ENCODE data around the gene SMARCA5. TPM values are rescaled to one million over a fixed set of nuclear protein-coding genes. Genes with fewer than 3 reads are reported as not detected.

The SMARCA5 gene
- total and polyA plus RNA-seq, 7 donors: 10.4 to 24.9 (median 21.6) TPM

DNA sequence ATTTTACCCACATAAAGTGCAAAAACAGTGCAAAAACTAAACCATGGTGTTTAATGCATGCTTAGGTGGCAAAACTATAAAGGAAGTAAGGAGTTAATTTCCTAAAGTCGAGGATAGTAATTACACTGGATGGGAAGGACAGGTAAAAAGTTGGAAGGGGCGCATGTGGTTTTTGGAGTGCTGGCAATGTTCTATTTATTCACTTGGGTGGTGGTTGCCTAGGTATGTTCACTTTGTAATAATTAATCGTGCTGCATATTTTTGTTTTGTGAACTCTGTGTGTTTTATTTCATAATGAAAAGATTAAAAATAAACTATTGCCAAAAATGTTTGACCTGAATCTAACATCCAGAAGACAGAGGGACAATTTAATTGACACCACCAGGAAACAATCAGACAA lies 32.1 kb upstream of the SMARCA5 start:
- Histone ChIP-seq H3K27me3 (ENCODE audit: insufficient read depth in 3 of 3, low read length in 2 of 3) (no peaks in the 10 kb centered on the region), H3K27ac (no peak overlapping the region), H3K4me3 (no peak overlapping the region), H3K4me1 (no peaks in the 10 kb centered on the region), H3K9me3 (no peaks in the 10 kb centered on the region), H3K36me3 (ENCODE audit: insufficient read depth in 1 of 2, low read depth in 1 of 2) (no peaks in the 10 kb centered on the region)
- DNase-seq: no peak
- no peak for ATAC-seq
- TF ChIP-seq, protein P1, sequence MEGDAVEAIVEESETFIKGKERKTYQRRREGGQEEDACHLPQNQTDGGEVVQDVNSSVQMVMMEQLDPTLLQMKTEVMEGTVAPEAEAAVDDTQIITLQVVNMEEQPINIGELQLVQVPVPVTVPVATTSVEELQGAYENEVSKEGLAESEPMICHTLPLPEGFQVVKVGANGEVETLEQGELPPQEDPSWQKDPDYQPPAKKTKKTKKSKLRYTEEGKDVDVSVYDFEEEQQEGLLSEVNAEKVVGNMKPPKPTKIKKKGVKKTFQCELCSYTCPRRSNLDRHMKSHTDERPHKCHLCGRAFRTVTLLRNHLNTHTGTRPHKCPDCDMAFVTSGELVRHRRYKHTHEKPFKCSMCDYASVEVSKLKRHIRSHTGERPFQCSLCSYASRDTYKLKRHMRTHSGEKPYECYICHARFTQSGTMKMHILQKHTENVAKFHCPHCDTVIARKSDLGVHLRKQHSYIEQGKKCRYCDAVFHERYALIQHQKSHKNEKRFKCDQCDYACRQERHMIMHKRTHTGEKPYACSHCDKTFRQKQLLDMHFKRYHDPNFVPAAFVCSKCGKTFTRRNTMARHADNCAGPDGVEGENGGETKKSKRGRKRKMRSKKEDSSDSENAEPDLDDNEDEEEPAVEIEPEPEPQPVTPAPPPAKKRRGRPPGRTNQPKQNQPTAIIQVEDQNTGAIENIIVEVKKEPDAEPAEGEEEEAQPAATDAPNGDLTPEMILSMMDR (IDR thresholded peaks at IDR 0.05): no peak
- intact Hi-C loops (cut with DNase I): loop anchor here (10.0 kb wide), 4 partner anchors 147 to 597 kb away; partner anchors contain the start of gene GAB1 (in 1 of the 2)
- WGBS, 3 donors: 61 to 70% (median 64%) methylated on average over 3 of the region's 3 CpGs

DNA sequence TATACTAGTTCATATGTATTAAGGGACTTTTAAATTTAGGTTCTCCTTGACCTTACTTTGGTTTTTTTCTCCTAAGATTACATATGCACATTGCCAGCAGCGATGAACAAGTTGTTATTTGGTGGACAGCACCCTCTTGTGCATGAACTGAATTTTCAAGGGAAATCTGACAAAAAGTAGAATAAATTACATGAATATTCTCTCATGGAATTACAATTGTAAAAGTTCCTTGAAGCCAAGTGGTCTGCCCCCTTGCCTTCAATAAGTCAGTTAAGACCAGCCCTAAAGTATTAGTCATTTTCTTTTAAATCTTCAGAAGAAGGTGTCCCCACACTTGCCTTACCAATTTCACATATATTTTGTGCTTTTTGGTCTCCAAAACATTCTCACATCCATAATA lies 30.7 kb upstream of the SMARCA5 start:
- Histone ChIP-seq H3K36me3 (ENCODE audit: insufficient read depth in 1 of 2, low read depth in 1 of 2) (no peaks in the 10 kb centered on the region), H3K27me3 (ENCODE audit: insufficient read depth in 3 of 3, low read length in 2 of 3) (no peaks in the 10 kb centered on the region), H3K9me3 (no peaks in the 10 kb centered on the region), H3K4me1 (no peaks in the 10 kb centered on the region), H3K27ac (no peak overlapping the region), H3K4me3 (no peak overlapping the region)
- ATAC-seq: peak in 2 of 4 donors; percentile 39 to 78
- TF ChIP-seq, protein P1 (IDR thresholded peaks at IDR 0.05): peak; percentile 70
- no peak for DNase-seq
- intact Hi-C loops (cut with DNase I): loop anchor here (2.0 to 10.0 kb wide), 5 partner anchors 148 to 598 kb away; partner anchors contain the start of gene GAB1 (in 1 of the 2)
- 0 to 4% (median 3%) methylated on average over 1 of the region's 1 CpG for WGBS, 3 donors

DNA sequence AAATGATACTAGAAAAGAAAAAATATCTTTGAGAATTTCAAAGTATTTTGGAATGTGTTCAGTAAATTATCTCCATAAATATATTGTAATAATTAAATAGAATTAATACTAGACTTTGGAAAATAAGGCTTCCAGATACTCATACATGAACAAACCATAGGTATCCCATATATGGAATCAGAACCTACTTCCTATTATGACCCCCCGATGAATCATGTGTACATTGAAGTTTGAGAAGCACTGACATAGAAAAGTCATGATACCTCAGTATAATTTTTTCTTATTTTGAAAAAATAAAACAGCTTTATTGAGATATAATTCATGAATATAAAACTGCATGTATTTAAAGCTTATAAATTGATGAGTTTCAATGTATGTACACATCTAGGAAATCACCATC lies 27.2 kb upstream of the SMARCA5 start:
- no peak overlapping the region for H3K4me3 ChIP-seq
- 90 to 95% (median 94%) methylated on average over 1 of the region's 1 CpG for WGBS, 3 donors
- intact Hi-C loops (cut with DNase I): loop anchor here (10.0 kb wide), 4 partner anchors 152 to 602 kb away; partner anchors contain the start of gene GAB1 (in 1 of the 2)
- H3K27me3 ChIP-seq (ENCODE audit: insufficient read depth in 3 of 3, low read length in 2 of 3): no peaks in the 10 kb centered on the region
- H3K27ac ChIP-seq: no peak overlapping the region
- DNase-seq (no peak), ATAC-seq (no peak)
- no peaks in the 10 kb centered on the region for H3K9me3 ChIP-seq
- TF ChIP-seq, protein P1 (IDR thresholded peaks at IDR 0.05): no peak
- no peaks in the 10 kb centered on the region for H3K4me1 ChIP-seq
- H3K36me3 ChIP-seq (ENCODE audit: insufficient read depth in 1 of 2, low read depth in 1 of 2): no peaks in the 10 kb centered on the region

DNA sequence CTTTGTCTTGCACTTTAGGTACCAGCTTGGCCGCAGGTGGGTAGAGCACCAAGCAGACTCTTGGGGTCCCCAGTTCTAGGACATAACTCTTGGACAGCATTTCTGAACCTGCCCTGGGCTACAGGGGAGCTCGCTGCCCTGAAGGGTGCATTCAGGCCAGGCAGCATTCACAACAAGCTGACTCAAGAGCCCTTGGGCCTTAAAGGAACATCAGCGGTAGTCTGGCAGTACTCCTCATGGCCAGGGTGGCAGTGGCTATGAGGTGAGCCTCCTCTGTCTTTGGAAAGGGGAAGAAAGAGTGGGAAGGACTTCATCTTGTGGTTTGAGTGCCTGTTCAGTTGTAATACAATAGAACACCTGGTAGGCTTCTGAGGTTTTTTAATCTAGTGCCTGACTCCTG lies 24.8 kb upstream of the SMARCA5 start:
- 94 to 96% (median 96%) methylated on average over 3 of the region's 3 CpGs for WGBS, 3 donors
- intact Hi-C loops (cut with DNase I): loop anchor here (10.0 kb wide), 4 partner anchors 154 to 604 kb away; partner anchors contain the start of gene GAB1 (in 1 of the 2)
- ATAC-seq: no peak

More for the DNA sequence above, 24.8 kb upstream of the SMARCA5 start:
- no peak for DNase-seq
- no peak overlapping the region for H3K27ac ChIP-seq
- no peaks in the 10 kb centered on the region for H3K27me3 ChIP-seq (ENCODE audit: insufficient read depth in 3 of 3, low read length in 2 of 3)
- H3K36me3 ChIP-seq (ENCODE audit: insufficient read depth in 1 of 2, low read depth in 1 of 2): no peaks in the 10 kb centered on the region
- H3K4me3 ChIP-seq: no peak overlapping the region
- H3K4me1 ChIP-seq: no peaks in the 10 kb centered on the region
- H3K9me3 ChIP-seq: no peaks in the 10 kb centered on the region
- TF ChIP-seq, protein P1 (IDR thresholded peaks at IDR 0.05): no peak
